NCI-H1436 treated with DMSO at 0.1 percent for 48 hours (cell line): ENCODE data around the gene KDR.

Experiments
- DNase-seq: peaks from one replicate; lab custom pipeline; 2025; lab: John Stamatoyannopoulos, UW

KDR gene

DNA sequence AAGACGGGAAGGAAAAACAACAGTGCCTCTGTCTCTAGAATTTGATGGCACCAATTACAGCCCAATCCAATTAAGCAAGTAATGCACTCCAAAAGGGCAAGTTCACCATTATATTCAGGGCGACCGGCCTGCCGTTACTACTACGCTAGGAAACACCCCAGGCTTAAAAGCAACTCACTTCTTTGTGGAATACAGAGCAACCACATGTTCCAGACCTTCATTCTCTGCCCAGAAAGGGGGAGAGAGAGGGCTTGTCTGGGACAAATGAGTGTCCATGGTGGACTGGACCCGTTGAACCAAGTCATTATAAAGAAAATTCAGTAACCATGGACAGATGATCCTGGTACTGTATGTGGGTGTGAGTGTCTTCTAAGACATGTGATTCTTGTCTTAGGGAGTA, 1.6 kb downstream of the KDR start:
- DNase-seq, result no peak

- no peak for DNase-seq
These were observed 3.2 kb downstream of the KDR start for GRCh38 chr4:55122235-55122634.

- no peak for DNase-seq
These were observed 4.1 kb downstream of the KDR start for GRCh38 chr4:55121246-55121645.

DNA sequence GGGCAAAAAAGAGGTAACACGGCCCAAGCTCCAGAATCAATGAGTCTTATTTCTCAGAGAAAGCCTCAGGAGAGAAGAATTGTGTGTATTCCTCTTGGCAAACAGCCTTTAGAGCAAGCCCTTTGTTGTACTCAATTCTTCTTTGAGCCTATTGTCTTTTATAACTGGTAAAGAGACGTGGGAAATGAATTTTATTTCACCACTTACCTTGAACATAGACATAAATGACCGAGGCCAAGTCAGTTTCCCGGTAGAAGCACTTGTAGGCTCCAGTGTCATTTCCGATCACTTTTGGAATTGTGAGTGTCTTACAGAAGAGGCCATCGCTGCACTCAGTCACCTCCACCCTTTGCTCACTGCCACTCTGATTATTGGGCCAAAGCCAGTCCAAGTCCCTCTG, 7.0 kb downstream of the KDR start:
- DNase-seq, result no peak

DNA sequence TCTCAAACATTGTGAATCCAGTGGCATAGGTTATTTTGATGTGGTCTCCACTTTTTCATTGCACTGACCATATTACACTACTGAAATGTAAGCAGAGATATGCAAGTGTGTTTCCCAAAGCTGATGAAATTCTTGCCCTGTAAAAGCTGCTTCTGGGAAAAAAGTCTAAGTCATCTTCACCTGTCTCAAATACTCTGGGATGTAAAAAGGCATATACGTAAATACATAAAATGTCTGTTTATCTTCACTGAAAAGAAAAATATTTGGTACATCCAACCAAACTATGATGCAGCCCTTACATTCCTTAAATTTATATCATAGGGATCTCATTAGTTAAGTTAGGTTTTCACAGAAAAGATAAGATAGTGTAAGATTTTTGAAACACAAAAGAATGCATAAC, 7.9 kb downstream of the KDR start:
- no peak for DNase-seq

DNA sequence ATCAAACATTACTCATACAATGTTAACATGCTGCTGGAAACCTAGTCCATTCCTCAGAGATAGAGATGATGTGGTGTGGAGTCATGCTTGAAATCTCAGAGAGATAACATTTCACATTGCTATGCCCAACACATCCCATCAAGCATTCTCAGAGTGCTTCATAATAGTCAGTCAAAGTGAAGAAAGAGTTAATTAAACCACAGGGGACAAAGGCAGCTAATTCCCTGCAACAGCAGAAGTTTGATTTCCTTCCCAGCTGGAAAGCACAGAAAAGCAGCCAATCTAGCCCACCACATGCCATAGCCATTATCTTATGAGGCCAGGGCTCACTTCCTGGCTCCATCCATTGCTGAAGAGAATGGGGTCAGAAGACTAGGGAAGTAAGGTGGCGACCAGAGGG, 8.9 kb downstream of the KDR start:
- no peak for DNase-seq

- DNase-seq, result no peak
These were observed 13.8 kb downstream of the KDR start for GRCh38 chr4:55111601-55112000.

GRCh38 chr4:55110131-55110530, 15.3 kb downstream of the KDR start:
- DNase-seq, result no peak

GRCh38 chr4:55107054-55107453, 18.3 kb downstream of the KDR start:
- no peak for DNase-seq

DNA sequence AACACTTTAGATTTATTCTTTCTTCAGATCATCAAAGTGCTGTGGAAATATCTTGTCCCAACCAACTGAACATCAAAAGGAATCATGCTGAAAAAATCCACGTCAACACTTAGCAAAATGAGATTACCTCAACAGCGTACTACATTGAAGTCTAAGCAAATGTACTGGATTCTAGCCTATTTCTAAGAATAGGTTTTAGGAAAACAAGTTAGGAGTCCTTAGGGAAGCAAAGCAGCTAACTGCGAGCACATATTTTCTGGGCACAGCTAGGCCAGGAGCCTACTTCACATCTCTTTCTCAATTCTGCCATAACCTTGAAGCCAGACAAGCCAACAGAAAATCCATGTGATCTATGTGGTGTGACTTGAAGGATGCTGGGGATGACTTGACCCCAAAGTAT, 22.2 kb downstream of the KDR start:
- DNase-seq, result no peak

GRCh38 chr4:55099816-55100215, 25.6 kb downstream of the KDR start:
- DNase-seq, result no peak

DNA sequence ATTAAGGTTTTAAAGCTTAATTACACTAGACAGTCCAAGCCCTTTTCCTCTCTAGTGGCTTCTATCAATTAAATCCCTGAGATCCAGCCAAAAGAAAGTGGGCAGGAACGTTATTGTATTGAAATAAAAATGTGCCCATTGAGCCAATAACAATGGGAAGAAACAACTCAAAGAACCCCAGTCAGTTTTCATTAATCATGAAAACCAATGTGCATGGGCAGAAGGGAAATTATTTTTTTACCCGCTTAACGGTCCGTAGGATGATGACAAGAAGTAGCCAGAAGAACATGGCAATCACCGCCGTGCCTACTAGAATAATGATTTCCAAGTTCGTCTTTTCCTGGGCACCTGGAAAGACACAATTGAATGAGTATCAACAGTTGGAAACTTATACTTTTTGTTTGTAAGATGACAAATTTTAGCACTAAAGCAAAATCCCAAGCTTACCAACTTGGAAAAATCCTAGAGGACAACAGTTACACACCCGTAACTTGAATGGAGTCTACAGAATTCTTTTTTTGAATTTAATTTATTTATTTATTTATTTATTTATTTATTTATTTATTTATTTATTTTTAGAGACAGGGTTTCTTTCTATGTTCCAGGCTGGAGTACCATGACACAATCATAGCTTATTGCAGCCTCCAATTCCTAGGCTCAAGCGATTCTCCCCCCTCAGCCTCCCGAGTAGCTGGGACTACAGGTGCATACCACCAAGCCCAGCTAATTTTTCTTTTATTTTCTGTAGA, 26.8 kb downstream of the KDR start:
- DNase-seq, result no peak

- no peak for DNase-seq
These were observed 28.8 kb downstream of the KDR start for GRCh38 chr4:55096619-55097018.

- no peak for DNase-seq
These were observed 29.4 kb downstream of the KDR start for GRCh38 chr4:55096045-55096444.

DNA sequence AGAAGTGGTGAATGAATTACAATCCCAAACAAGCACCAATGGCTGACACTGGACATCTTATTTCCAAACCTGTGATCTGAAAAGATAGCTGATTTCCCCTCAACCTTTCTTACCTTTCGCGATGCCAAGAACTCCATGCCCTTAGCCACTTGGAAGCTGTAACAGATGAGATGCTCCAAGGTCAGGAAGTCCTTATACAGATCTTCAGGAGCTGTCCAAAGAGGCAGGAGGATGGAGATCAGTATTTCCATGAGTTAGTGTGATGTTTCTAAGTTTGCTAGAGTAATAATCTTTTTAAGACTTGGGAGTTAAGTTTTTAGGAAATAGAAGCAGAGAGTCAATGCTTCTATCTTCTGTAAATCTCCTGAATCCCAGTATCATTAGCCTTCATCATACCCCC, 32.9 kb downstream of the KDR start:
- DNase-seq, result no peak

DNA sequence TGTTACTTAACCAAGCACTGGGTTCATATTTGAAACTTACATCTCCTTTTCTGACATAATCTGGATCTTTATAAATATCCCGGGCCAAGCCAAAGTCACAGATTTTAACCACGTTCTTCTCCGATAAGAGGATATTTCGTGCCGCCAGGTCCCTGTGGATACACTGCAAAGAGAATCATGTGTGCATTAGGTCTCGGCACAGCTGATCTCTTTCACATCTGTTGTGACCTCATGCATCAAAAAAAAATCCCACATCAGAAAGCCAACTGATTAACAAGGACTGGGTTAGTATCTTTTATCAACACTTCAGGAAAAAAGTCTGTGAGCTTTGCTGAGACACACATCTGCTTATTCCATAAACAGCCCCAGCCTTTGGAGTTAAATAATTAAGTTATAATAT, 35.5 kb downstream of the KDR start:
- DNase-seq, result no peak

GRCh38 chr4:55087913-55088260, 37.5 kb downstream of the KDR start:
- no peak for DNase-seq

DNA sequence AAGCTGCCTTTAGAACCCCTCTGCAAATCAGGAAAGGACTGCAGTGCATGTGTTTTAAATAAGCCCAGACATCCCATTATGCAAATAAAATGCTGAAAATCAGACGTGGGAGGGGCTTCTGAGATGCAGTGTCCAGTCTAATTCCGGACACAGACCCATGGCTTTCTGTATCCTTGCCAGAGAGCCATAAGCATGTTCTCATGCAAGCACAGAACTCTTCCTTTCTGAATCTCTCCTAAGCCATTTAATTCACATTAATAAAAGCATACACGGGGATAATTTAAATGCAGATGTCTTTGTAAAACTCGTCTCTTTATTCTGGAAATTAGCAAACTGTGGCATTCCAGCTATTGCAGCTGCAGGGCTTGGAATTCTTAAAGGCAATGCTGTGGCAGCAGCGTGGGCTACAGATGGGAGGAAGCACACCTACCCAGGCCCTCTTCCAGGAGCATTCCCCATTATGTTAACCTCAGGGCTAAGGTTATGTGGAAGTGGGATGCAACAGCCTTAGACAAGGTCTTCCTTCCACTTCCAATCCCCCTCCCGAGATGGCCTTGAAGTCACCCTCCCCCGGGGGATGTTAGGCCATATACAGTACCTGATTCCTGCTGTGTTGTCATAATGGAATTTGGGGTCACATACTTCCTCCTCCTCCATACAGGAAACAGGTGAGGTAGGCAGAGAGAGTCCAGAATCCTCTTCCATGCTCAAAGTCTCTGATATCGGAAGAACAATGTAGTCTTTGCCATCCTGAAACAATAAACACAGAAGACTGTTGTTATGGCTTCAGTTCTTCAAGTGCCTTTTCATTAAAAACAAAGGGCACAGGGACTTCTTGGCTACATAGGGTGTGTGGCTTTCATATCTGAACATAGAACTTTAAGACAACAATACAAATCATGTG, 38.1 kb downstream of the KDR start:
- DNase-seq, result no peak

GRCh38 chr4:55086578-55086977, 38.8 kb downstream of the KDR start:
- no peak for DNase-seq

DNA sequence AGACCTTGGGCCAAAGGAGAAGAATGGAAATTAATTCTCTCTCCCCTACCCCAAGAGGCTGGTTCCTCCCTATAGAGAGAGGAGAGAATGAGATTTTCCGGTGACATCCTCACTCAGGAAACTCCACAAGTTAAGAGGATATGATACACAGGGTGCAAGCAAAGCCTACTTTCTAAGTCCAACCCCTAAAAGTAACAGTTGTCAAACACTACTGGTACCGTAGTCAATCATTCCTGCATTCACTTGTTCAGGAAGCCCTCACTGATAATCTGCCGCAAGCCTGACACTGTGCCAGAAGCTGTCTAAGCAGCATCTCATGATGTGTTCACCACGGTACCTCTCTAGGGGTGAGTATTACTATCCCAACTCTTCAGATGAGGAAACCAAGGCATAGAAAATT, 41.7 kb downstream of the KDR start:
- no peak for DNase-seq

GRCh38 chr4:55082756-55083155, 42.6 kb downstream of the KDR start:
- DNase-seq, result no peak

DNA sequence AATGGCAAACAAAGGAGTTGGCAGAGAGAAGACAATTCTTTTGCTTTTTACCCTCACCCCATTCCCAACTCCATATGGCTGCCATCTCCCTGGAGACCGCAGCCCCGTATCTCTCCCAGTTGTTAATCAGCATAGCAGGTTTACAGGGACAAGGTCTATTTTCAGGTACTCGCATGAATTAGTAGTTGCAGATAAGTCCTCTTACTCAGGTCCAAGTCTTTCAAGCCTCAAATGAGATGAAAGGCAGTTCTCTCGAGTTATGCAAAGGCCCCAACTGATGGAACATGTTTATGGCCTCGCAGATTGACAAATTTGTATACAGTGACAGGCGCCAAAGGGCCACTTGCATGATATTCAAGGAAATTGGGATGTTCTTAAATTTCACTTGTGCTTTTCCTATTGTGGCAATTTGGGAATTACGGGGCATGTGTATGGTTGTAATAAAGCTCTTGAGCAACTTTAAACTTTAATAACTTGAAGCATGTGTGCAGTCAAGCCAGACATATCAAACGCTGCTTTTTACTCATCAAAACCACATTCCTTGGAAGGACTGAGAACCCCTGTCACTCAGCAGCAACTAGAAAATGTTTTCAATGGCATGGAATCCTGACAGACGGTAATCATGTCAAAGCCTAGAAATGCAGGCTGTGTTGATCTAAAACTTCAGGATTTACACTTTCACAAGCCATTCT, 45.1 kb downstream of the KDR start:
- no peak for DNase-seq
